Measurements from ENCODE around the gene EIF5. TPM values are rescaled to one million over a fixed set of nuclear protein-coding genes. Genes with fewer than 3 reads are reported as not detected.

EIF5 gene
- total and polyA plus RNA-seq, 2 donors (not counting 3 experiments of a cell fraction or from before 2014, with no cell fraction given) = 175 to 313 TPM

DNA sequence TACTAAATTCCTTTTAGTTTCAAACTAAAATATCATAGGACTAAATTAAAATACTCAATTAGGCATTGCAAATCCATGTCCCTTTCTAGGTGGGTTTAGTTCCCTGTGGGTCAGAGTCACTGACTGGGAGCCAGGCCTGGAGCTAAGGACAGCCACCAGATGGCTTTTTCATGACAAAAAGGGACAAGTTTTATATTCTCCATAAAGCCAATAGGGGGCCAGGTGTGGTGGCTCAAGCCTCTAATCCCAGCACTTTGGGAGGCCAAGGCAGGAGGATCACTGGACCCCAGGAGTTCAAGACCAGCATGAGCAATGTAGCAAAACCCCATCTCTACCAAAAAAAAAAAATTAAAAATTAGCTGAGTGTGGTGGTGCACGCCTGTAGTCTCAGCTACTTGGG lies 35.4 kb upstream of the EIF5 start:
- BruUV-seq (replicated peaks) = no TSS peak
- Histone ChIP-seq H3K79me2 (ENCODE audit: control insufficient read depth, insufficient read depth, low read length) (no peaks in the 10 kb centered on the region), H3K27me3 (ENCODE audit: control insufficient read depth in 2 of 2, insufficient read depth in 2 of 2, low read length in 2 of 2) (no peaks in the 10 kb centered on the region), H3K36me3 (ENCODE audit: control insufficient read depth in 2 of 2, extremely low read depth in 1 of 2, insufficient read depth in 2 of 2, low read length in 2 of 2) (no peaks in the 10 kb centered on the region), H3K4me3 (replicated peaks in 1 of 3; ENCODE audit: insufficient read depth in 1 of 3, low read depth in 1 of 3, low read length in 3 of 3) (no peak overlapping the region), H3K9ac (replicated peaks; ENCODE audit: extremely low read depth, insufficient read depth, low read length) (no peak overlapping the region), H3K9me3 (replicated peaks; ENCODE audit: control insufficient read depth, insufficient read depth, low read length) (no peaks in the 10 kb centered on the region), H4K20me1 (replicated peaks; ENCODE audit: control insufficient read depth, extremely low read depth, insufficient read depth, low read length) (no peaks in the 10 kb centered on the region), H3K4me1 (ENCODE audit: control insufficient read depth, extremely low read depth, insufficient read depth, low read length) (no peaks in the 10 kb centered on the region), H2AFZ (ENCODE audit: low read depth, low read length) (no peak overlapping the region), H3K9me1 (replicated peaks; ENCODE audit: control insufficient read depth, extremely low read depth, insufficient read depth, low read length) (no peaks in the 10 kb centered on the region), H3K4me2 (ENCODE audit: insufficient read depth, low read length) (no peak overlapping the region), H3K27ac (ENCODE audit: insufficient read depth, low read depth, low read length) (no peak overlapping the region)
- FAIRE-seq (no peak), DNase-seq (ENCODE audit: low read depth, low spot score) (no peak)
- intact Hi-C loops (cut with micrococcal nuclease) (loop anchor here (5.0 kb wide), 1 partner anchor 94 kb away; no protein-coding TSS in a partner anchor), dilution Hi-C loops (cut with MboI; ENCODE audit: extremely low pct_ligation_motif_present, low sequenced_read_pairs) (no loop called here)
- CTCF ChIA-PET = interaction anchor here (1.0 to 2.2 kb wide), 3 partner anchors 63 to 193 kb away, joined by 3 to 13 read pairs (median 4); no protein-coding TSS in a partner anchor
- TF ChIP-seq, protein P1, sequence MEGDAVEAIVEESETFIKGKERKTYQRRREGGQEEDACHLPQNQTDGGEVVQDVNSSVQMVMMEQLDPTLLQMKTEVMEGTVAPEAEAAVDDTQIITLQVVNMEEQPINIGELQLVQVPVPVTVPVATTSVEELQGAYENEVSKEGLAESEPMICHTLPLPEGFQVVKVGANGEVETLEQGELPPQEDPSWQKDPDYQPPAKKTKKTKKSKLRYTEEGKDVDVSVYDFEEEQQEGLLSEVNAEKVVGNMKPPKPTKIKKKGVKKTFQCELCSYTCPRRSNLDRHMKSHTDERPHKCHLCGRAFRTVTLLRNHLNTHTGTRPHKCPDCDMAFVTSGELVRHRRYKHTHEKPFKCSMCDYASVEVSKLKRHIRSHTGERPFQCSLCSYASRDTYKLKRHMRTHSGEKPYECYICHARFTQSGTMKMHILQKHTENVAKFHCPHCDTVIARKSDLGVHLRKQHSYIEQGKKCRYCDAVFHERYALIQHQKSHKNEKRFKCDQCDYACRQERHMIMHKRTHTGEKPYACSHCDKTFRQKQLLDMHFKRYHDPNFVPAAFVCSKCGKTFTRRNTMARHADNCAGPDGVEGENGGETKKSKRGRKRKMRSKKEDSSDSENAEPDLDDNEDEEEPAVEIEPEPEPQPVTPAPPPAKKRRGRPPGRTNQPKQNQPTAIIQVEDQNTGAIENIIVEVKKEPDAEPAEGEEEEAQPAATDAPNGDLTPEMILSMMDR (IDR thresholded peaks at IDR 0.05; ENCODE audit: extremely low read depth in 1 of 2, insufficient read depth in 1 of 2, low read depth in 1 of 2, low read length in 2 of 2) = no peak
- TF ChIP-seq EZH2 (IDR thresholded peaks at IDR 0.05; ENCODE audit: borderline replicate concordance, low read depth, low read length, severe bottlenecking) = no peak
- TF ChIP-seq POLR2AphosphoS5 (IDR thresholded peaks at IDR 0.05; ENCODE audit: insufficient read depth, low read depth, low read length) = no peak
- no peak for TF ChIP-seq FOS (IDR thresholded peaks at IDR 0.05; ENCODE audit: borderline replicate concordance, insufficient read depth, low read length)
- no peak for TF ChIP-seq JUN (IDR thresholded peaks at IDR 0.05; ENCODE audit: borderline replicate concordance, insufficient read depth, insufficient read length, low read depth)
- no peak for TF ChIP-seq MYC (IDR thresholded peaks at IDR 0.05; ENCODE audit: low read depth, low read length)
- TF ChIP-seq GATA2 (IDR thresholded peaks at IDR 0.05; ENCODE audit: insufficient read depth, insufficient read length, low read depth, low read length) = no peak
- TF ChIP-seq POLR2A (IDR thresholded peaks at IDR 0.05; ENCODE audit: low read depth, low read length) = no peak
- TF ChIP-seq, protein P2, sequence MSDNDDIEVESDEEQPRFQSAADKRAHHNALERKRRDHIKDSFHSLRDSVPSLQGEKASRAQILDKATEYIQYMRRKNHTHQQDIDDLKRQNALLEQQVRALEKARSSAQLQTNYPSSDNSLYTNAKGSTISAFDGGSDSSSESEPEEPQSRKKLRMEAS (IDR thresholded peaks at IDR 0.05; ENCODE audit: insufficient read depth, insufficient read length) = no peak
- POLR2A ChIA-PET = no interaction called here

All from endothelial cell of umbilical vein (primary cell).